Measurements from ENCODE around the gene DUSP12. TPM values are rescaled to one million over a fixed set of nuclear protein-coding genes. Genes with fewer than 3 reads are reported as not detected.

DUSP12 gene
- total and polyA plus RNA-seq, 7 donors, result 4.4 to 15.3 (median 9.9) TPM

- TF ChIP-seq CTCF (IDR thresholded peaks at IDR 0.05), result no peak
These were observed 27.7 kb downstream of the DUSP12 start for GRCh38 chr1:161777261-161777660.

GRCh38 chr1:161778522-161778921 is 28.9 kb downstream of the DUSP12 start:
- no peak overlapping the region for H3K4me3 ChIP-seq
- ATAC-seq (no peak), DNase-seq (no peak)
- peaks cover 15 to 49% of the 10 kb centered on the region in 2 donors for H3K36me3 ChIP-seq (ENCODE audit: insufficient read depth in 1 of 2, low read depth in 1 of 2)
- no peaks in the 10 kb centered on the region for H3K27me3 ChIP-seq (ENCODE audit: insufficient read depth in 3 of 3, low read length in 2 of 3)
- H3K27ac ChIP-seq, result no peak overlapping the region
- intact Hi-C loops (cut with DNase I), result no loop called here
- peaks cover 3% of the 10 kb centered on the region for H3K4me1 ChIP-seq
- no peak for TF ChIP-seq CTCF (IDR thresholded peaks at IDR 0.05)
- WGBS, 3 donors, result 90 to 93% (median 91%) methylated on average over 1 of the region's 1 CpG
- H3K9me3 ChIP-seq, result no peaks in the 10 kb centered on the region

More at GRCh38 chr1:161777261-161777660, 27.7 kb downstream of the DUSP12 start:
- DNase-seq (no peak), ATAC-seq (no peak)
- Histone ChIP-seq H3K4me1 (peaks cover 7% of the 10 kb centered on the region), H3K36me3 (ENCODE audit: insufficient read depth in 1 of 2, low read depth in 1 of 2) (peaks cover 7 to 37% of the 10 kb centered on the region in 2 donors), H3K27me3 (ENCODE audit: insufficient read depth in 3 of 3, low read length in 2 of 3) (no peaks in the 10 kb centered on the region), H3K4me3 (no peak overlapping the region), H3K27ac (no peak overlapping the region), H3K9me3 (no peaks in the 10 kb centered on the region)
- intact Hi-C loops (cut with DNase I), result no loop called here
- WGBS, 3 donors, result 88 to 92% (median 90%) methylated on average over 2 of the region's 2 CpGs

- 79 to 88% (median 85%) methylated on average over 2 of the region's 2 CpGs for WGBS, 3 donors
- no peak overlapping the region for H3K27ac ChIP-seq
- H3K9me3 ChIP-seq, result no peaks in the 10 kb centered on the region
- H3K4me1 ChIP-seq, result no peaks in the 10 kb centered on the region
- DNase-seq, result no peak
- intact Hi-C loops (cut with DNase I), result no loop called here
- no peak overlapping the region for H3K4me3 ChIP-seq
- peaks cover 15 to 58% of the 10 kb centered on the region in 2 donors for H3K36me3 ChIP-seq (ENCODE audit: insufficient read depth in 1 of 2, low read depth in 1 of 2)
- no peaks in the 10 kb centered on the region for H3K27me3 ChIP-seq (ENCODE audit: insufficient read depth in 3 of 3, low read length in 2 of 3)
- TF ChIP-seq CTCF (IDR thresholded peaks at IDR 0.05), result no peak
- no peak for ATAC-seq
These were observed 29.8 kb downstream of the DUSP12 start for GRCh38 chr1:161779393-161779792.

GRCh38 chr1:161781995-161782394 is 32.4 kb downstream of the DUSP12 start:
- peaks cover 19 to 84% of the 10 kb centered on the region in 2 donors for H3K36me3 ChIP-seq (ENCODE audit: insufficient read depth in 1 of 2, low read depth in 1 of 2)
- intact Hi-C loops (cut with DNase I), result no loop called here
- no peak overlapping the region for H3K4me3 ChIP-seq
- H3K4me1 ChIP-seq, result no peaks in the 10 kb centered on the region
- no peak for DNase-seq
- H3K9me3 ChIP-seq, result no peaks in the 10 kb centered on the region
- no peak for TF ChIP-seq CTCF (IDR thresholded peaks at IDR 0.05)
- no peaks in the 10 kb centered on the region for H3K27me3 ChIP-seq (ENCODE audit: insufficient read depth in 3 of 3, low read length in 2 of 3)
- H3K27ac ChIP-seq, result no peak overlapping the region
- ATAC-seq, result no peak

- Histone ChIP-seq H3K4me1 (no peaks in the 10 kb centered on the region), H3K27me3 (ENCODE audit: insufficient read depth in 3 of 3, low read length in 2 of 3) (no peaks in the 10 kb centered on the region), H3K36me3 (ENCODE audit: insufficient read depth in 1 of 2, low read depth in 1 of 2) (peaks cover 19 to 93% of the 10 kb centered on the region in 2 donors), H3K9me3 (no peaks in the 10 kb centered on the region), H3K4me3 (no peak overlapping the region), H3K27ac (no peak overlapping the region)
- ATAC-seq (no peak), DNase-seq (no peak)
- 96 to 97% (median 96%) methylated on average over 4 of the region's 4 CpGs for WGBS, 3 donors
- no peak for TF ChIP-seq CTCF (IDR thresholded peaks at IDR 0.05)
- intact Hi-C loops (cut with DNase I), result no loop called here
These were observed 33.3 kb downstream of the DUSP12 start for GRCh38 chr1:161782886-161783285.

Data from psoas muscle (tissue), 8 donors.